HG02885 (cell line): ENCODE measurements around the gene ARPP19.
"Not testable (repeated sequence)": the region's sequence is repeated elsewhere in the genome, so short reads cannot be mapped to it uniquely, and the experiment has no call there.

ENCODE experiments used
- ATAC-seq: cut with Tn5 transposase; IDR thresholded peaks from one replicate; pipeline ENCODE4 v1.9.1; 2021; ENCODE audit warnings: mild to moderate bottlenecking; ENCODE audit not compliant: unreplicated experiment, poor library complexity

The ARPP19 gene

DNA sequence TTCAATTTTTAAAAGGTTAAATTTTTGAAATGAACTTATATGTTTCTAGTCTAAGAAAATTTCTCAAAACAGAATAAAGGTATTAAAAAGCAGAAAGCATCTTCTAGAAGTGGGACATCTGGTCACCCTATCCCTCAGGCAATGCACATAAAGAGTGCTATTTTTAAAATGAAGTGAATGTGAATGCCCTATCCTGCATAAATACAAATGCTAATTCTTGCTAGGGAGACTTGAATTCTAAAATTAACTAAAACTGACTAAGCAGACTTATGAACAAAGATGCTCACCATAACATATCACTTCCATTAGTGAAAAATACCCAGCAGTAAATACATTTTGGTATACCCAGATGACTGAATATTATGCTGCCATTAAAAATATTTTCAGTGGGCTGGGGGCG is 51.8 kb downstream of the ARPP19 start:
- no peak for ATAC-seq

GRCh38 chr15:52515343-52515742 is 53.5 kb downstream of the ARPP19 start:
- ATAC-seq, result no peak

GRCh38 chr15:52514482-52514881 is 54.3 kb downstream of the ARPP19 start:
- ATAC-seq, result no peak

GRCh38 chr15:52512869-52513268 is 56.0 kb downstream of the ARPP19 start:
- ATAC-seq, result not testable (repeated sequence)

DNA sequence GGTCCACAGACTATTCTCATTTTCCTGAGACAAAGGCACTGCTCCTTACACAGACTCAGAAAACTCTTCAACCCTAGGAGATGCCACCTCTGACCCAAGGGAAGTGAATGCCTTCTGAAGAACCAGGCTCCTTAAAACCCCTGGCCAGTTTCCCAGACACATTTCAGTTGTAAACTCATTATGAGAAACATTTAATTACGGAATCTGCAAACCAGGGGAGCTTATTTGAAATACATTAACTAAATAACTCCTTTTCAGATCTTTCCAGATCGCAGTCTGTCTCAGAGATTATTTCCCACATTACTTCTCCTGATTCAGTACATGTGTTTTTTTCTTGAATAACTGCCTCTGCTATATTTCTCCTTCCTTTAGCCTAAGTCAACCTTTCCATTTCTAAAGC is 57.7 kb downstream of the ARPP19 start:
- no peak for ATAC-seq

- ATAC-seq, result no peak
Measured at GRCh38 chr15:52509500-52510245, 59.2 kb downstream of the ARPP19 start.

DNA sequence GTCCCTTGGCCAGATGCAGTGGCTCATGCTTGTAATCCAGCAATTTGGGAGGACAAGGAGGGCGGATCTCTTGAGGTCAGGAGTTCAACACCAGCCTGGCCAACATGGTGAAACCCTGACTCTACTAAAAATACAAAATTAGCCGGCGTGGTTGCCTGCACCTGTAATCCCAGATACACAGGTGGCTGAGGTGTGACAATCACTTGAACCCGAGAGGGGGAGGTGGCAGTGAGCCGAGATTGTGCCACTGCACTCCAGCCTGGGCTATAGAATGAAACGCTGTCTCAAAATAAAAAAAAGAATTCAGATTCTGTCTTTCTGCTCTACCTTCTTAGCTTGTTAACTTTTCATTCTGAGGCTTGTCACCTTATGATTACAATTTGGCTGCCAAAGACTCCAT is 62.3 kb downstream of the ARPP19 start:
- no peak for ATAC-seq

- no peak for ATAC-seq
Measured at GRCh38 chr15:52505151-52505550, 63.7 kb downstream of the ARPP19 start.

GRCh38 chr15:52503788-52504496 is 64.9 kb downstream of the ARPP19 start:
- ATAC-seq, result peak; percentile 79

GRCh38 chr15:52502608-52503007 is 66.2 kb downstream of the ARPP19 start:
- no peak for ATAC-seq

DNA sequence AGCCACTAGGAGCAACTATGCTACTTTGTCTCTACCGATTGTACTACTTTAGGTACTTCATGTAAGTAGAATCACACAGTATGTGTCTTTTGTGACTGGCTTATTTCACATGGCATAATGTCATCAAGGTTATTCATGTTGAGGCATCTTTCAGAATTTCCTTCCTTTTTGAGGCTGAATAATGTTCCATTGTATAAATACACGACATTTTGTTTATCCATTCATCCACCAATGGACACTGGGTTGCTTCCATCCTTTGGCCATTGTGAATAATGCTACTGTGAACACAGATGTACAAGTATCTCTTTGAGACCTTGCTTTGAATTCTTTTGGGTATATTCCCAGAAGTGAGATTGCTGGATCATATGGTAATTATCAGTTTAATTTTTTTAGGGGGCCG is 69.3 kb downstream of the ARPP19 start:
- ATAC-seq, result no peak

DNA sequence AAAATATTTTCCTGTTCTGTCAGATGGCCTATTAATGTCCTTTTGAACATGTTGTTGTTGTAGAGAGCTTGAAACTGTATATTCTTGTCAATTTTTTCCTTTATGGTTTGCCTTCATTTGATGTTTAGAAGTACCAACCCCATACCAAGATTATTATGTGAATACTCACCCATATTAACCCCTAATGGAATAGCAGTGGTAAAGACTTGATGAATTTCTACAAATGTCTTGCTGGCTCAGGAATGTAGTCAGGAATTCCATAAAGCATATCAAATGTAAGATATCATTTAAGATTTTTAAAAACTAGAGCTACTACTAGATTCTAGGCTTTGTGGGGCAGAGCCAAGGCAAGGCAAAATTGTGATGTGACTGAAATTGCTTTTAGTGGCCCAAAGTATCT is 70.1 kb downstream of the ARPP19 start:
- ATAC-seq, result no peak
